Left lung (tissue), 10 donors: ENCODE results near the gene AKT3. TPM values are rescaled to one million over a fixed set of nuclear protein-coding genes. Genes with fewer than 3 reads are reported as not detected.

Source experiments
- ATAC-seq: fragments of 200-7000 bp; cut with Tn5 transposase; one replicate; pipeline ENCODE4 v1.9.1; 2020; ENCODE audit warnings: moderate library complexity
- DNase-seq, 4 donors: peaks; one replicate each; pipeline ENCODE4 v3.0.0-alpha.2; 2013 to 2020
- H3K27ac ChIP-seq, 2 donors: fragments of 200-600 bp; sonication (generic) in 1 of 2; one replicate each; pipeline versions ENCODE4 v1.5.0 to v1.8.0; 2020 to 2021
- H3K27me3 ChIP-seq, 2 donors: fragments of 200-600 bp; sonication (generic) in 1 of 2; one replicate each; pipeline versions ENCODE4 v1.5.0 to v1.8.0; 2020 to 2021
- H3K36me3 ChIP-seq, 2 donors: fragments of 200-600 bp; sonication (generic) in 1 of 2; one replicate each; pipeline versions ENCODE4 v1.5.0 to v1.8.0; 2020 to 2021
- H3K4me1 ChIP-seq, 2 donors: fragments of 200-600 bp; one replicate each; pipeline ENCODE4 v1.8.0; 2021
- H3K4me3 ChIP-seq, 2 donors: fragments of 200-600 bp; sonication (generic) in 1 of 2; one replicate each; pipeline versions ENCODE4 v1.5.0 to v1.8.0; 2020 to 2021; ENCODE audit warnings: mild to moderate bottlenecking in 1 of 2
- H3K9me3 ChIP-seq, 2 donors: fragments of 200-600 bp; sonication (generic) in 1 of 2; one replicate each; pipeline versions ENCODE4 v1.5.0 to v1.8.0; 2020 to 2021
- CTCF ChIP-seq, 2 donors: fragments of 200-600 bp; sonication (generic) in 1 of 2; IDR thresholded peaks; one replicate each; pipeline versions ENCODE4 v1.5.0 to v1.8.0; 2021; ENCODE audit warnings: antibody characterized with exemption in 2 of 2
- intact Hi-C, 2 donors: fragments of 100-400 bp; cut with DNase I; formaldehyde crosslinking; loops; one replicate each; pipeline versions ENCODE4 v1.11.2 to v1.14.2; 2022
- polyA plus RNA-seq, 6 donors: library from polyadenylated mRNA; unstranded; fragments of 120-200 nt; gene quantifications; one replicate each; pipeline ENCODE4 v1.2.1, GENCODE V29; 2013; ENCODE audit not compliant: insufficient read length in 6 of 6
- total RNA-seq, 2 donors: library from RNA; stranded (reverse); fragmentation: NEBNext Ultra II Directional; extraction: Animal tissue kit (Norgen Biotek cat#: 25700); gene quantifications; one replicate each; pipeline ENCODE4 v1.2.1, GENCODE V29; 2021
- donor health status: DM: no; HTN: yes; CAD: no.
- donor health status: DM: no; HTN: no; CAD: no.

Gene AKT3
- total and polyA plus RNA-seq, 8 donors, result 24.1 to 44.9 (median 29.4) TPM

DNA sequence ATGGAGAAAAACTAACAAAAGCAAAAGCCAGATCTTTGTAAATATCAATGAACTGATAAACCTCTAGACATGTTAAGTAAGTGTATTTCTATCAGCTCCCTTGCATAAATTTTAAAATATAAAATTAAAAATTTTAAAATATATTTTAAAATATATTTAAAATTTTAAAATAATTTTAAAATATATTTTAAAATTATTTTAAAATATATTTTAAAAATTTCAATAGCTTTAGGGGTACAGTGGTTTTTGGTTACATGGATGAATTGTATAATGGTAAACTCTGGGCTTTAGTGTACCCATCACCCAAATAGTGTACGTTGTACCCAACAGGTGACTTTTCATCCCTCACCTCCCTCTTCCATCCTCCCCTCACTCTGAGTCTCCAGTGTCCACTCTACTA is 315.0 kb downstream of the AKT3 start:
- DNase-seq (no peak), ATAC-seq (no peak)
- TF ChIP-seq CTCF (IDR thresholded peaks at IDR 0.05), result no peak
- no peak overlapping the region for H3K4me3 ChIP-seq
- no peaks in the 10 kb centered on the region for H3K36me3 ChIP-seq
- no peaks in the 10 kb centered on the region for H3K27me3 ChIP-seq
- H3K9me3 ChIP-seq, result no peaks in the 10 kb centered on the region
- no peak overlapping the region for H3K27ac ChIP-seq
- intact Hi-C loops, result no loop called here
- no peaks in the 10 kb centered on the region for H3K4me1 ChIP-seq

- Histone ChIP-seq H3K4me3 (no peak overlapping the region), H3K36me3 (no peaks in the 10 kb centered on the region), H3K27ac (no peak overlapping the region), H3K4me1 (no peaks in the 10 kb centered on the region), H3K27me3 (no peaks in the 10 kb centered on the region), H3K9me3 (no peaks in the 10 kb centered on the region)
- intact Hi-C loops, result no loop called here
- no peak for TF ChIP-seq CTCF (IDR thresholded peaks at IDR 0.05)
- no peak for DNase-seq
- ATAC-seq, result no peak
Measured at GRCh38 chr1:243529512-243529911, 320.5 kb downstream of the AKT3 start.

GRCh38 chr1:243528459-243529121 is 321.5 kb downstream of the AKT3 start:
- H3K27ac ChIP-seq, result no peak overlapping the region
- H3K4me3 ChIP-seq, result no peak overlapping the region
- DNase-seq, result no peak
- no peaks in the 10 kb centered on the region for H3K36me3 ChIP-seq
- TF ChIP-seq CTCF (IDR thresholded peaks at IDR 0.05), result no peak
- no peaks in the 10 kb centered on the region for H3K9me3 ChIP-seq
- intact Hi-C loops, result no loop called here
- H3K4me1 ChIP-seq, result no peaks in the 10 kb centered on the region
- ATAC-seq, result no peak
- H3K27me3 ChIP-seq, result no peaks in the 10 kb centered on the region

- Histone ChIP-seq H3K36me3 (no peaks in the 10 kb centered on the region), H3K4me3 (no peak overlapping the region), H3K9me3 (no peaks in the 10 kb centered on the region), H3K27ac (no peak overlapping the region), H3K27me3 (no peaks in the 10 kb centered on the region), H3K4me1 (no peaks in the 10 kb centered on the region)
- DNase-seq (no peak), ATAC-seq (no peak)
- intact Hi-C loops, result no loop called here
- no peak for TF ChIP-seq CTCF (IDR thresholded peaks at IDR 0.05)
Measured at GRCh38 chr1:243526180-243526579, 323.9 kb downstream of the AKT3 start.

DNA sequence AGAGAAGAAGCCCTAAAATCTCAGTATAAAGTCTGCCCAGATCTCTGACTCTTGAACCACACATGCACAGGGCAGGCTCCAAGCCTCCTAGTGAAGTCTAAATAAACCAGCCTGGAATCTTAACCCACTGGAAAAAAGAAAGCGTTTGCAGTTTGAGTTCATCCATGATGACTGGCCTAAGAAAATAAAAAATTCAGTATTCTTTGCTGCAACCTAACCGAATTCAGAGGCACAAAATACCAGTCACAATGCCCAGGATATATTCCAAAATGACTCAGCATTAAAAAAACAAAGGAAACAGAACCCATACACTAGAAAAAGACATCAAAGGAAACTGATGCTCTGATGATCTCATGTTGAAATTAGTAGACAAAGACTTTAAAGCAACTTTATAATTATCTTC is 325.0 kb downstream of the AKT3 start:
- Histone ChIP-seq H3K9me3 (no peaks in the 10 kb centered on the region), H3K4me3 (no peak overlapping the region), H3K27me3 (no peaks in the 10 kb centered on the region), H3K4me1 (no peaks in the 10 kb centered on the region), H3K27ac (no peak overlapping the region), H3K36me3 (no peaks in the 10 kb centered on the region)
- ATAC-seq (no peak), DNase-seq (no peak)
- no peak for TF ChIP-seq CTCF (IDR thresholded peaks at IDR 0.05)
- intact Hi-C loops, result no loop called here
